Fibroblast of lung (primary cell): ENCODE data around the gene CACNA2D3. TPM values are rescaled to one million over a fixed set of nuclear protein-coding genes. Genes with fewer than 3 reads are reported as not detected.
"Not testable (repeated sequence)": the region's sequence is repeated elsewhere in the genome, so short reads cannot be mapped to it uniquely, and the experiment has no call there.

Experiments
- DNase-seq, 2 donors: peaks; one replicate each; pipeline versions ENCODE4 v3.0.0 to v3.0.0-alpha.2; 2010; ENCODE audit warnings: low read depth in 2 of 2
- H2AFZ ChIP-seq: 2 replicates; pipeline ENCODE4 v1.5.1; 2012; ENCODE audit warnings: low read length, control low read depth, inconsistent platforms
- H3K27ac ChIP-seq: 2 replicates; pipeline ENCODE4 v1.5.1; 2011; ENCODE audit warnings: low read length, control low read depth; ENCODE audit not compliant: insufficient read depth
- H3K27me3 ChIP-seq: 2 replicates; pipeline ENCODE4 v1.5.1; 2011; ENCODE audit warnings: mild to moderate bottlenecking, low read length; ENCODE audit not compliant: control insufficient read depth, insufficient read depth
- H3K36me3 ChIP-seq: 2 replicates; pipeline ENCODE4 v1.5.1; 2011; ENCODE audit warnings: low read length; ENCODE audit not compliant: control insufficient read depth, insufficient read depth
- H3K4me1 ChIP-seq: 2 replicates; pipeline ENCODE4 v1.5.1; 2011; ENCODE audit warnings: low read length; ENCODE audit not compliant: control insufficient read depth, insufficient read depth; ENCODE audit errors: extremely low read depth
- H3K4me2 ChIP-seq: 2 replicates; pipeline ENCODE4 v1.5.1; 2011; ENCODE audit warnings: low read length, control low read depth; ENCODE audit not compliant: insufficient read depth; ENCODE audit errors: extremely low read depth
- H3K4me3 ChIP-seq, 4 experiments: fragments of 200-600 bp in 1 of 4; sonication (generic) in 1 of 4; replicated peaks in 1 of 4; 2 replicates each; pipeline ENCODE4 v1.5.1; 2011 to 2016; ENCODE audit warnings: low read length in 4 of 4, low read depth in 3 of 4, mild to moderate bottlenecking in 3 of 4, control low read depth in 2 of 4, inconsistent platforms in 1 of 4, mixed read lengths in 1 of 4; ENCODE audit not compliant: insufficient read depth in 1 of 4; ENCODE audit errors: control extremely low read depth in 1 of 4
- H3K79me2 ChIP-seq: 2 replicates; pipeline ENCODE4 v1.5.1; 2012; ENCODE audit warnings: mild to moderate bottlenecking, low read length, inconsistent platforms; ENCODE audit not compliant: control insufficient read depth, insufficient read depth
- H3K9ac ChIP-seq: 2 replicates; pipeline ENCODE4 v1.5.1; 2011; ENCODE audit warnings: mild to moderate bottlenecking, low read length, control low read depth; ENCODE audit not compliant: insufficient read depth
- H3K9me3 ChIP-seq: 2 replicates; pipeline ENCODE4 v1.5.1; 2012; ENCODE audit warnings: low read depth, low read length; ENCODE audit not compliant: control insufficient read depth, insufficient read depth
- H4K20me1 ChIP-seq: 2 replicates; pipeline ENCODE4 v1.5.1; 2011; ENCODE audit warnings: low read length; ENCODE audit not compliant: control insufficient read depth, insufficient read depth; ENCODE audit errors: extremely low read depth
- EZH2 ChIP-seq: IDR thresholded peaks from 2 replicates; pipeline ENCODE4 v1.5.1; 2012; ENCODE audit warnings: low read length, control low read depth, mild to moderate bottlenecking; ENCODE audit errors: missing control alignments
- polyA plus RNA-seq, 2 donors: library from polyadenylated mRNA; depleted of rRNA in 1 of 2; stranded (reverse) in 1 of 2; unstranded in 1 of 2; fragments of >200 nt; gene quantifications; 2 replicates each; pipeline ENCODE4 v1.2.1, GENCODE V29; 2011 to 2012; ENCODE audit warnings: missing spikeins in 1 of 2
- total RNA-seq: library from RNA; depleted of rRNA; stranded (reverse); fragments of >200 nt; gene quantifications from 2 replicates; pipeline ENCODE4 v1.2.1, GENCODE V29; 2014
- TF ChIP-seq, protein P1 (sequence below), 2 donors: IDR thresholded peaks in 1 of 2; conservative IDR thresholded peaks in 1 of 2; 1 replicate in 1 of 2; 2 replicates in 1 of 2; pipeline ENCODE4 v1.5.1; 2011 to 2012; ENCODE audit warnings: low read length in 2 of 2, control low read depth in 1 of 2, inconsistent platforms in 1 of 2, low read depth in 1 of 2, mild to moderate bottlenecking in 1 of 2

The CACNA2D3 gene
- total and polyA plus RNA-seq, 2 donors (not counting 1 experiment from before 2014, with no cell fraction given) = 1.8 to 11.5 TPM

DNA sequence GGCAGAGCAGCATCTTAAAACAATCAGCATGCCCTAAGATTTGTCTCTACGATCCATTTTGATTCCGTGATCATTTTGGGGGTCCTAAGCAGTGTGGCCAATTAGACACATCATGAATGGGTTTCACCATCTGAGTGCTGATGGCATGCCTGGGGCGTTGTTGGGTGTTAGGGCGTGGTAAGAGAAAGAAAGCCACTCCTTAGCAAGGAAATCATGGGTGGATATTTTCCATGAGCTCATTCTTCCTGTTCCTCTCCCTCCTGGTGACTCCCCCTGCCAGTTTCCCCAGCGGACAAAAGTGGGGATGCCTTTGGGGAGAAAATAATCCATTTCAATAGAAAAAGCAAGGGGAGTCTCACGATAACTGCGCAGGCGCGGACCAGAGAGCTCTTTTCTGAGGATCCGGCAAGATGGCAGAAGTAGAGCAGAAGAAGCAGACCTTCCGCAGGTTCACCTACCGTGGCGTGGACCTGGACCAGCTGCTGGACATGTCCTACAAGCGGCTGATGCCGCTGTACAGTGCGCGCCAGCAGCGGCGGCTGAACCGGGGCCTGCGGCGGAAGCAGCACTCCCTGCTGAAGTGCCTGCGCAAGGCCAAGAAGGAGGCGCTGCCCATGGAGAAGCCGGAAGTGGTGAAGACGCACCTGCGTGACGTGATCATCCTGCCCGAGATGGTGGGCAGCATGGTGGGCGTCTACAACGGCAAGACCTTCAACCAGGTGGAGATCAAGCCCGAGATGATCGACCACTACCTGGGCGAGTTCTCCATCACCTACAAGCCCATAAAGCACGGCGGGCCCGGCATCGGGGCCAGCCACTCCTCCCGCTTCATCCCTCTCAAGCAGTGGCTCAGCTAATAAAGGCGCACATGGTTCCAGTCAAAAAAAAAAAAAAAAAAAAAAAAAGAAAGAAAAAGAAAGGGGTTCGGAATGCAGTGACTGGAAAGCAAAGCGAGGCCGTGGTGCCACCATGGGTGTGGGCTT, 503.7 kb downstream of the CACNA2D3 start:
- no peaks in the 10 kb centered on the region for H3K9me3 ChIP-seq
- H3K4me1 ChIP-seq = no peaks in the 10 kb centered on the region
- H3K4me2 ChIP-seq = no peak overlapping the region
- no peak overlapping the region for H3K9ac ChIP-seq
- H3K4me3 ChIP-seq = no peak overlapping the region
- H3K27me3 ChIP-seq = no peaks in the 10 kb centered on the region
- H4K20me1 ChIP-seq = no peaks in the 10 kb centered on the region
- TF ChIP-seq, protein P1, sequence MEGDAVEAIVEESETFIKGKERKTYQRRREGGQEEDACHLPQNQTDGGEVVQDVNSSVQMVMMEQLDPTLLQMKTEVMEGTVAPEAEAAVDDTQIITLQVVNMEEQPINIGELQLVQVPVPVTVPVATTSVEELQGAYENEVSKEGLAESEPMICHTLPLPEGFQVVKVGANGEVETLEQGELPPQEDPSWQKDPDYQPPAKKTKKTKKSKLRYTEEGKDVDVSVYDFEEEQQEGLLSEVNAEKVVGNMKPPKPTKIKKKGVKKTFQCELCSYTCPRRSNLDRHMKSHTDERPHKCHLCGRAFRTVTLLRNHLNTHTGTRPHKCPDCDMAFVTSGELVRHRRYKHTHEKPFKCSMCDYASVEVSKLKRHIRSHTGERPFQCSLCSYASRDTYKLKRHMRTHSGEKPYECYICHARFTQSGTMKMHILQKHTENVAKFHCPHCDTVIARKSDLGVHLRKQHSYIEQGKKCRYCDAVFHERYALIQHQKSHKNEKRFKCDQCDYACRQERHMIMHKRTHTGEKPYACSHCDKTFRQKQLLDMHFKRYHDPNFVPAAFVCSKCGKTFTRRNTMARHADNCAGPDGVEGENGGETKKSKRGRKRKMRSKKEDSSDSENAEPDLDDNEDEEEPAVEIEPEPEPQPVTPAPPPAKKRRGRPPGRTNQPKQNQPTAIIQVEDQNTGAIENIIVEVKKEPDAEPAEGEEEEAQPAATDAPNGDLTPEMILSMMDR (conservative IDR thresholded peaks at IDR 0.05 in 1 of 2, IDR thresholded peaks at IDR 0.05 in 1 of 2; ENCODE audit: low read depth in 1 of 2, low read length in 2 of 2) = no peak
- no peak for TF ChIP-seq EZH2
- H3K79me2 ChIP-seq = no peaks in the 10 kb centered on the region
- no peak overlapping the region for H3K27ac ChIP-seq
- no peaks in the 10 kb centered on the region for H3K36me3 ChIP-seq
- H2AFZ ChIP-seq = no peak overlapping the region
- no peak for DNase-seq

- H3K27me3 ChIP-seq = no peaks in the 10 kb centered on the region
- peak in 1 of 2 donors; percentile 31 for DNase-seq
- no peak overlapping the region for H3K4me3 ChIP-seq
- H3K79me2 ChIP-seq = no peaks in the 10 kb centered on the region
- TF ChIP-seq, protein P1 (conservative IDR thresholded peaks at IDR 0.05 in 1 of 2, IDR thresholded peaks at IDR 0.05 in 1 of 2; ENCODE audit: low read depth in 1 of 2, low read length in 2 of 2) = no peak
- TF ChIP-seq EZH2 = no peak
- no peak overlapping the region for H3K4me2 ChIP-seq
- no peaks in the 10 kb centered on the region for H3K9me3 ChIP-seq
- no peaks in the 10 kb centered on the region for H4K20me1 ChIP-seq
- no peak overlapping the region for H3K27ac ChIP-seq
- no peaks in the 10 kb centered on the region for H3K4me1 ChIP-seq
- H2AFZ ChIP-seq = no peak overlapping the region
- no peaks in the 10 kb centered on the region for H3K36me3 ChIP-seq
- H3K9ac ChIP-seq = no peak overlapping the region
These were observed 506.6 kb downstream of the CACNA2D3 start for GRCh38 chr3:54628888-54629441.

GRCh38 chr3:54630101-54630623, 507.8 kb downstream of the CACNA2D3 start:
- no peaks in the 10 kb centered on the region for H3K36me3 ChIP-seq
- H3K4me3 ChIP-seq = no peak overlapping the region
- no peaks in the 10 kb centered on the region for H3K4me1 ChIP-seq
- H3K4me2 ChIP-seq = no peak overlapping the region
- no peaks in the 10 kb centered on the region for H3K27me3 ChIP-seq
- TF ChIP-seq, protein P1 (conservative IDR thresholded peaks at IDR 0.05 in 1 of 2, IDR thresholded peaks at IDR 0.05 in 1 of 2; ENCODE audit: low read depth in 1 of 2, low read length in 2 of 2) = no peak
- TF ChIP-seq EZH2 = no peak
- no peaks in the 10 kb centered on the region for H3K79me2 ChIP-seq
- H4K20me1 ChIP-seq = no peaks in the 10 kb centered on the region
- H2AFZ ChIP-seq = no peak overlapping the region
- H3K9ac ChIP-seq = no peak overlapping the region
- H3K27ac ChIP-seq = no peak overlapping the region
- DNase-seq = no peak
- H3K9me3 ChIP-seq = no peaks in the 10 kb centered on the region

- H3K36me3 ChIP-seq, H3K27ac ChIP-seq, H3K9me3 ChIP-seq, H3K27me3 ChIP-seq, H4K20me1 ChIP-seq, H3K4me1 ChIP-seq, H2AFZ ChIP-seq, H3K9ac ChIP-seq, H3K79me2 ChIP-seq, H3K4me2 ChIP-seq, H3K4me3 ChIP-seq, DNase-seq: not testable (repeated sequence)
These were observed 508.6 kb downstream of the CACNA2D3 start for GRCh38 chr3:54631001-54631400.
